Stimulated activated CD4-positive, alpha-beta T cell treated with anti-CD3 and anti-CD28 coated beads, Interleukin-12 subunit alpha, Interleukin-12 subunit beta, amount 100 ng/mL, for 48 hours (primary cell): ENCODE data around the gene ZNF19.

Source experiments
- DNase-seq, 3 donors: peaks; one replicate each; pipeline ENCODE4 v3.0.0-alpha.2; 2020; ENCODE audit warnings: low read depth in 2 of 3, low spot score in 1 of 3

The ZNF19 gene

GRCh38 chr16:71443714-71444113 lies 45.4 kb downstream of the ZNF19 start:
- no peak for DNase-seq

GRCh38 chr16:71442051-71442440 lies 47.1 kb downstream of the ZNF19 start, which contains the start of gene TLE7:
Gene TLE7, minus strand, starts transcription at chr16:71442054. Its CDS starts 8,730 bp downstream, at chr16:71433324.
- no peak for DNase-seq

GRCh38 chr16:71441348-71442050 lies 47.6 kb downstream of the ZNF19 start:
- DNase-seq = peak in 1 of 3 donors; percentile 15

- DNase-seq = no peak
Observed at GRCh38 chr16:71440669-71441347, 48.3 kb downstream of the ZNF19 start.

GRCh38 chr16:71439523-71439922 lies 49.6 kb downstream of the ZNF19 start:
- no peak for DNase-seq

- DNase-seq = no peak
Observed at GRCh38 chr16:71436473-71436872, 52.7 kb downstream of the ZNF19 start.

GRCh38 chr16:71432906-71433305 lies 56.2 kb downstream of the ZNF19 start:
- DNase-seq = no peak

- DNase-seq = no peak
Observed at GRCh38 chr16:71431991-71432390, 57.1 kb downstream of the ZNF19 start.

- no peak for DNase-seq
Observed at GRCh38 chr16:71431176-71431575, 57.9 kb downstream of the ZNF19 start.

- no peak for DNase-seq
Observed at GRCh38 chr16:71430744-71431143, 58.4 kb downstream of the ZNF19 start.

- DNase-seq = no peak
Observed at GRCh38 chr16:71429581-71429980, 59.5 kb downstream of the ZNF19 start.

- DNase-seq = no peak
Observed at GRCh38 chr16:71428883-71429282, 60.2 kb downstream of the ZNF19 start.

- no peak for DNase-seq
Observed at GRCh38 chr16:71428385-71428784, 60.7 kb downstream of the ZNF19 start.

GRCh38 chr16:71426880-71427615 lies 62.1 kb downstream of the ZNF19 start:
- no peak for DNase-seq

GRCh38 chr16:71426069-71426879 lies 62.9 kb downstream of the ZNF19 start:
- DNase-seq = peak in 2 of 3 donors; percentile 34 to 42

GRCh38 chr16:71425746-71426068 lies 63.4 kb downstream of the ZNF19 start:
- no peak for DNase-seq

GRCh38 chr16:71424626-71425025 lies 64.5 kb downstream of the ZNF19 start:
- no peak for DNase-seq

GRCh38 chr16:71423865-71424264 lies 65.3 kb downstream of the ZNF19 start:
- no peak for DNase-seq
